Measurements from ENCODE around the gene PTPRK.

Gene PTPRK

DNA sequence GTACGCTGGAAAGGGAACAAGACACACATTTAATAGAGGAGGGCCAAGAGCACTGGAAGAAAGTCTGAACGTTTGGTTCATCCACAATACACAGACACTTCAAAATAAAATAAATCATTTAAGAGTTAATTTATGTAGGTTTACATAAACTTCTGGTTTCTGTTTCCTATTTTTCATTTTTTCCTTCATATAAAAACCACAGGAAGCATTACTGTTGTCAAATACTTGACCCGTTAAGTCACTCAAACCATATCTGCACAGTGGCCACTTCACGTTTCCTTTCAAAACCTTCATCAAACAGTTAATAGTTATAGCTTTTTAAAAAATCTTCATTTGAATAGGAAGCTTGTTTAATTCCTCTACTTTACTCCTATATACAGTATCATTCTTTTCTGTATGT is 361.9 kb downstream of the PTPRK start:
- Mint-ChIP-seq H3K4me3 (no peak overlapping the region), H3K27ac (no peak overlapping the region), H3K9me3 (no peaks in the 10 kb centered on the region), H3K4me1 (no peaks in the 10 kb centered on the region), H3K36me3 (no peaks in the 10 kb centered on the region)
- no peak for DNase-seq (ENCODE audit: low spot score in 2 of 2)
- ATAC-seq: no peak

GRCh38 chr6:128156321-128157111 is 363.9 kb downstream of the PTPRK start:
- no peak overlapping the region for H3K4me3 Mint-ChIP-seq
- DNase-seq (ENCODE audit: low spot score in 2 of 2): no peak
- ATAC-seq: no peak

DNA sequence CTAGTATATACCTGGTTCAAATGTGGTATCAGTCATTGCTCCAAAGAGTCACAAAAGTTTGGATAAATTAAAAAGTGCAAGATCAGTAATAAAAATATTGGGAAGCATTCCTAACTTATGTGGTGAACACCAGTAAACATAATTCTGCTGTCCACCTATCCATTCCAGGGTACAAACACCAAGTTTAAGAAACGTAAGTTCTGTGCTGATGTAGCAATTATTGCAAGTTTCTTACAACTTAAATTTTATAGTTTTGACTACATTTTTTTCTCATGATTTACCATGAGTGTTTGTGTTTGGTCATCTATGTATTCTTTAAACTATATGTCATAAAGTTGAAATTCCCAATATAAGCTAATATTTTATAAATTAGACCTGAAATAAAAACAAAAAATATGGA is 364.6 kb downstream of the PTPRK start:
- no peaks in the 10 kb centered on the region for H3K9me3 Mint-ChIP-seq
- no peak overlapping the region for H3K4me3 Mint-ChIP-seq
- H3K4me1 Mint-ChIP-seq: no peaks in the 10 kb centered on the region
- H3K36me3 Mint-ChIP-seq: no peaks in the 10 kb centered on the region
- ATAC-seq (no peak), DNase-seq (ENCODE audit: low spot score in 2 of 2) (no peak)
- H3K27ac Mint-ChIP-seq: no peak overlapping the region

More at GRCh38 chr6:128156321-128157111, 363.9 kb downstream of the PTPRK start:
- H3K9me3 Mint-ChIP-seq: no peaks in the 10 kb centered on the region
- H3K36me3 Mint-ChIP-seq: no peaks in the 10 kb centered on the region
- H3K27ac Mint-ChIP-seq: no peak overlapping the region
- H3K4me1 Mint-ChIP-seq: no peaks in the 10 kb centered on the region

DNA sequence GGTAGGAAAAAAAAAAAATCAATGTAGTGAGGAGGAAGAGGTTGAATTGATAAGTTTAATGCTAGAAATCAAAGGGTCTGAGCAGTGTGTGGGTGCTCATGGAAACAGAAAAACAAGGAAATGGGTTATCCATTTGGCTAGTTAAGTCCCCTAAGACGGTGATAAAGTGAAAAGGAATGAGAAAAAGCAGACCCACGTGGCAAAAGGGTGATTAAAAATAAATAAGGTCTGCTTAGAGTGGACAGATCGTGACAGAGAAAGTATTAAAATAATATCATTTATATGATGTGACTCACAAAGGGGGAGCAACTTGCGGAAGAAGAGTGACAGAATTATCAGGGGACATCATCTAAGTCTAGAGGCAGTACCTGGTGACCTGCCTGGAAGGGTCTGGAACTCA is 367.8 kb downstream of the PTPRK start:
- Mint-ChIP-seq H3K9me3 (no peaks in the 10 kb centered on the region), H3K4me3 (no peak overlapping the region), H3K36me3 (no peaks in the 10 kb centered on the region), H3K4me1 (no peaks in the 10 kb centered on the region), H3K27ac (no peak overlapping the region)
- DNase-seq (ENCODE audit: low spot score in 2 of 2) (no peak), ATAC-seq (no peak)

GRCh38 chr6:128150376-128150775 is 370.0 kb downstream of the PTPRK start:
- no peaks in the 10 kb centered on the region for H3K36me3 Mint-ChIP-seq
- H3K9me3 Mint-ChIP-seq: no peaks in the 10 kb centered on the region
- no peak overlapping the region for H3K4me3 Mint-ChIP-seq
- DNase-seq (ENCODE audit: low spot score in 2 of 2): no peak
- ATAC-seq: no peak
- H3K27ac Mint-ChIP-seq: no peak overlapping the region
- H3K4me1 Mint-ChIP-seq: no peaks in the 10 kb centered on the region

- Mint-ChIP-seq H3K36me3 (no peaks in the 10 kb centered on the region), H3K9me3 (no peaks in the 10 kb centered on the region), H3K4me3 (no peak overlapping the region), H3K27ac (no peak overlapping the region), H3K4me1 (no peaks in the 10 kb centered on the region)
- DNase-seq (ENCODE audit: low spot score in 2 of 2) (no peak), ATAC-seq (no peak)
These were observed 370.6 kb downstream of the PTPRK start for GRCh38 chr6:128149796-128150195.

- H3K9me3 Mint-ChIP-seq: no peaks in the 10 kb centered on the region
- no peaks in the 10 kb centered on the region for H3K4me1 Mint-ChIP-seq
- no peak overlapping the region for H3K4me3 Mint-ChIP-seq
- no peak overlapping the region for H3K27ac Mint-ChIP-seq
- no peaks in the 10 kb centered on the region for H3K36me3 Mint-ChIP-seq
- no peak for ATAC-seq
- DNase-seq (ENCODE audit: low spot score in 2 of 2): no peak
These were observed 376.1 kb downstream of the PTPRK start for GRCh38 chr6:128144320-128144719.

DNA sequence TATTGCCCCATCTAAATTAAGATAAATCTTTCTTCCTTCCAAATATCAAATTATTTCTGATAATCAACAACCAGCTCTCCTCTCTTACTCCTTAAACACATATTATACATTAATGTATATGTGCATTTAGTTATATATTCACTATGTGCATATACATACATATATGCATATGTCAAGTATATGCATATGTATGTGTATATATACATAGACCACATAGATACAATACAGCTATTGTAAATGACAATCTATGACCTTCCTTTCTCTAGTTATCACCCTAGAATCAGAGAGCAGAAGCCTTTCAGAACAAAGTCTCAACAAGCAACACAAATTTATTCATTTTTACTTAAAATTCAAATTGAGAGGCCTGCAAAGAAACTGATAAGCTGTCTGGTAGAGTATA is 378.5 kb downstream of the PTPRK start:
- Mint-ChIP-seq H3K9me3 (no peaks in the 10 kb centered on the region), H3K4me3 (no peak overlapping the region), H3K4me1 (no peaks in the 10 kb centered on the region), H3K27ac (no peak overlapping the region), H3K36me3 (no peaks in the 10 kb centered on the region)
- DNase-seq (ENCODE audit: low spot score in 2 of 2) (no peak), ATAC-seq (no peak)

- H3K9me3 Mint-ChIP-seq: no peaks in the 10 kb centered on the region
- no peak for ATAC-seq
- H3K36me3 Mint-ChIP-seq: no peaks in the 10 kb centered on the region
- no peaks in the 10 kb centered on the region for H3K4me1 Mint-ChIP-seq
- DNase-seq (ENCODE audit: low spot score in 2 of 2): no peak
- no peak overlapping the region for H3K27ac Mint-ChIP-seq
- no peak overlapping the region for H3K4me3 Mint-ChIP-seq
These were observed 380.9 kb downstream of the PTPRK start for GRCh38 chr6:128139519-128139918.

DNA sequence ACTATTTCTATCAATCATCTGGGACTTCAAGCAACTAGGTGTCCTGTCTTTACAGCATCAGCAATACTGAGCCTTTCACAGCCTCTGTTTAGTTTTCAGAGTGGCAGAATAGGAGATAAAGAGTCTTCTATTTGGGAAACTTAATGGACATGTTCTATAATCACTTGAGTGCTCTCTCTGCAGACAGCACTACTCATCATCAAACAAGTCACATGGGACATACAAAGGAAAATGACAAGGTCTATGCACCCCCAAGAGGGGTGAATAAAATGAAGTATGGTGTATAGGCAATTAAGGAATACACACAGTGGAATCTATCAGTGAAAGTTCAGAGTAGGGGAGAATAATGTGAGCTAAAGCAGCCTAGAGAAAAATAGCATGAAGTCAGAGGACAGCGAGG is 381.7 kb downstream of the PTPRK start:
- no peak overlapping the region for H3K4me3 Mint-ChIP-seq
- H3K9me3 Mint-ChIP-seq: no peaks in the 10 kb centered on the region
- H3K27ac Mint-ChIP-seq: no peak overlapping the region
- H3K36me3 Mint-ChIP-seq: no peaks in the 10 kb centered on the region
- no peaks in the 10 kb centered on the region for H3K4me1 Mint-ChIP-seq
- ATAC-seq (no peak), DNase-seq (ENCODE audit: low spot score in 2 of 2) (no peak)

GRCh38 chr6:128135325-128135724 is 385.1 kb downstream of the PTPRK start:
- Mint-ChIP-seq H3K4me1 (no peaks in the 10 kb centered on the region), H3K9me3 (no peaks in the 10 kb centered on the region), H3K4me3 (no peak overlapping the region), H3K27ac (no peak overlapping the region), H3K36me3 (no peaks in the 10 kb centered on the region)
- no peak for DNase-seq (ENCODE audit: low spot score in 2 of 2)
- peak; percentile 13 for ATAC-seq

- H3K4me3 Mint-ChIP-seq: no peak overlapping the region
- ATAC-seq (no peak), DNase-seq (ENCODE audit: low spot score in 2 of 2) (no peak)
- no peaks in the 10 kb centered on the region for H3K9me3 Mint-ChIP-seq
- no peaks in the 10 kb centered on the region for H3K4me1 Mint-ChIP-seq
- H3K36me3 Mint-ChIP-seq: no peaks in the 10 kb centered on the region
- H3K27ac Mint-ChIP-seq: no peak overlapping the region
These were observed 388.8 kb downstream of the PTPRK start for GRCh38 chr6:128131566-128131965.

GRCh38 chr6:128131036-128131435 is 389.4 kb downstream of the PTPRK start:
- H3K9me3 Mint-ChIP-seq: no peaks in the 10 kb centered on the region

DNA sequence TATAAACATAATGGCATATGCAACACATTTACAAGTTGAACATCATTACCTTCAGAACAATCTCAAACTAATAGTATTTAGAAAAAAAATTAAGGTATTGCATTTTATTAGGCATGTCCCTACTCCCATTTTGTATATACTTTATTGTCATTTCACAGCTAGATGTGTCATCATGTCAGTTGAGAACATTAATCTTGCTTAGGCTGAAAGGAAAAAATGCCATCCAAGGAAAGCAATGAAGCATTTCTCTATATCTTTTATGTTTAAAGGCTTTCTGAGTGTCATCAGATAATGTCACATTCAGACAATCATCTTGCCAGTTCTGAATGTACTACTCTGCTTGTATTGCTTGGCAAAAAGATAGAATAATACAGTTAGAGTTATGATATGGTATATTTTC is 390.7 kb downstream of the PTPRK start:
- H3K4me1 Mint-ChIP-seq: peaks cover 5% of the 10 kb centered on the region
- no peak overlapping the region for H3K27ac Mint-ChIP-seq
- no peaks in the 10 kb centered on the region for H3K36me3 Mint-ChIP-seq
- no peak overlapping the region for H3K4me3 Mint-ChIP-seq
- DNase-seq (ENCODE audit: low spot score in 2 of 2): no peak
- ATAC-seq: no peak
- H3K9me3 Mint-ChIP-seq: no peaks in the 10 kb centered on the region

More at GRCh38 chr6:128131036-128131435, 389.4 kb downstream of the PTPRK start:
- H3K4me1 Mint-ChIP-seq: no peaks in the 10 kb centered on the region
- no peak for ATAC-seq
- no peak overlapping the region for H3K4me3 Mint-ChIP-seq
- no peaks in the 10 kb centered on the region for H3K36me3 Mint-ChIP-seq
- no peak overlapping the region for H3K27ac Mint-ChIP-seq
- DNase-seq (ENCODE audit: low spot score in 2 of 2): no peak

GRCh38 chr6:128127650-128128049 is 392.7 kb downstream of the PTPRK start:
- Mint-ChIP-seq H3K4me1 (peaks cover 6% of the 10 kb centered on the region), H3K27ac (no peak overlapping the region), H3K9me3 (no peaks in the 10 kb centered on the region), H3K4me3 (no peak overlapping the region), H3K36me3 (no peaks in the 10 kb centered on the region)
- DNase-seq (ENCODE audit: low spot score in 2 of 2) (no peak), ATAC-seq (no peak)

GRCh38 chr6:128124713-128125112 is 395.7 kb downstream of the PTPRK start:
- peaks cover 6% of the 10 kb centered on the region for H3K4me1 Mint-ChIP-seq
- no peak overlapping the region for H3K27ac Mint-ChIP-seq
- H3K36me3 Mint-ChIP-seq: no peaks in the 10 kb centered on the region
- ATAC-seq (peak; percentile 74), DNase-seq (ENCODE audit: low spot score in 2 of 2) (no peak)
- H3K4me3 Mint-ChIP-seq: no peak overlapping the region
- no peaks in the 10 kb centered on the region for H3K9me3 Mint-ChIP-seq
